Measurements from ENCODE around the gene CBX6. TPM values are rescaled to one million over a fixed set of nuclear protein-coding genes. Genes with fewer than 3 reads are reported as not detected.
"Not testable (repeated sequence)": the region's sequence is repeated elsewhere in the genome, so short reads cannot be mapped to it uniquely, and the experiment has no call there.

Gene CBX6
- total RNA-seq, 1 donor from 2014 or later: 11.0 TPM

DNA sequence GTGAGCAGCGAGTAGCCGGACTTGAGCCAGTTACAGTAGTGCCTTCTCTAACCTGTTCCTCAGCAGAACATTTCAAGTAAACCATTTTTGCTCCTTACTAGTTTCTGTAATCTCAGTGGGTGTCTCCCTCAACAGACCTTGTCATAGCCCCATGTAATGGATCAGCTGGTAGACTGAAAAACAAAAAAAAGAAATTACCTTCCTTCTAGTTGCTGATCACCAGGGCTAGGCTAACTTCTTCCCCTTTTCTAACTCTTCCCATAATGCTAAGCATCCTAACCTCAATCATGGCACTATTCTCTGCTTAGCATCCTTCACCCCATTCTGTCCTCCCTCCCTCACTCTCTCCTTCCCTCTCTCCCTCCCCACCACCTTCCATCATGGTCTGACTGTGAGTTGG, 35.8 kb upstream of the CBX6 start:
- no peak overlapping the region for H3K27ac Mint-ChIP-seq (ENCODE audit: unreplicated experiment)

DNA sequence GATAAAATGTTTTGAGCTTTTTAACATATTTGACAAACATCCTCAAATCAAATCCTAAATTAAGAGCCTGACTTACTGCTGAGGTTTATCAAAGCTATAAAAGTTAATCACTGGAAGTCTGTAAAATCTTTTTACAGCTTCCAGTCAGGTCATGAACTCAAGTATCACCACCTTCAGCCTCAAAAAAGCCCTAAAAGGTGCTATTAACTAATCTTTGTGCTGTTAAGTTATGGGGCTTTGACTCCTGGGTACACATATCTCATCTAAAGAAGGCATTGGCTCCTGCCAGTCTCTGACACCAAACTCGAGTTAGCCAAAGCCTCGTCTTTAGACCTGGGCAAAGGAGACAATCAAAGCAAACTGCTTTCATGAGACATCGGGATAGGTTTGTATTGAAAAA, 34.0 kb upstream of the CBX6 start:
- peaks cover 7% of the 10 kb centered on the region for H3K36me3 Mint-ChIP-seq (ENCODE audit: low read depth, unreplicated experiment)
- no peak overlapping the region for H3K27ac Mint-ChIP-seq (ENCODE audit: unreplicated experiment)
- no peaks in the 10 kb centered on the region for H3K9me3 Mint-ChIP-seq (ENCODE audit: unreplicated experiment)
- H3K27me3 Mint-ChIP-seq (ENCODE audit: unreplicated experiment): peaks cover 2% of the 10 kb centered on the region
- H3K4me1 Mint-ChIP-seq (ENCODE audit: unreplicated experiment): no peaks in the 10 kb centered on the region
- TF ChIP-seq, protein P1, sequence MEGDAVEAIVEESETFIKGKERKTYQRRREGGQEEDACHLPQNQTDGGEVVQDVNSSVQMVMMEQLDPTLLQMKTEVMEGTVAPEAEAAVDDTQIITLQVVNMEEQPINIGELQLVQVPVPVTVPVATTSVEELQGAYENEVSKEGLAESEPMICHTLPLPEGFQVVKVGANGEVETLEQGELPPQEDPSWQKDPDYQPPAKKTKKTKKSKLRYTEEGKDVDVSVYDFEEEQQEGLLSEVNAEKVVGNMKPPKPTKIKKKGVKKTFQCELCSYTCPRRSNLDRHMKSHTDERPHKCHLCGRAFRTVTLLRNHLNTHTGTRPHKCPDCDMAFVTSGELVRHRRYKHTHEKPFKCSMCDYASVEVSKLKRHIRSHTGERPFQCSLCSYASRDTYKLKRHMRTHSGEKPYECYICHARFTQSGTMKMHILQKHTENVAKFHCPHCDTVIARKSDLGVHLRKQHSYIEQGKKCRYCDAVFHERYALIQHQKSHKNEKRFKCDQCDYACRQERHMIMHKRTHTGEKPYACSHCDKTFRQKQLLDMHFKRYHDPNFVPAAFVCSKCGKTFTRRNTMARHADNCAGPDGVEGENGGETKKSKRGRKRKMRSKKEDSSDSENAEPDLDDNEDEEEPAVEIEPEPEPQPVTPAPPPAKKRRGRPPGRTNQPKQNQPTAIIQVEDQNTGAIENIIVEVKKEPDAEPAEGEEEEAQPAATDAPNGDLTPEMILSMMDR (IDR thresholded peaks at IDR 0.05; ENCODE audit: unreplicated experiment): no peak
- no peak for DNase-seq (ENCODE audit: low spot score)
- no peak overlapping the region for H3K4me3 Mint-ChIP-seq (ENCODE audit: unreplicated experiment)

More for the DNA sequence above, 35.8 kb upstream of the CBX6 start:
- no peaks in the 10 kb centered on the region for H3K9me3 Mint-ChIP-seq (ENCODE audit: unreplicated experiment)
- H3K36me3 Mint-ChIP-seq (ENCODE audit: low read depth, unreplicated experiment): peaks cover 7% of the 10 kb centered on the region
- no peak for DNase-seq (ENCODE audit: low spot score)
- H3K4me3 Mint-ChIP-seq (ENCODE audit: unreplicated experiment): no peak overlapping the region
- TF ChIP-seq, protein P1 (IDR thresholded peaks at IDR 0.05; ENCODE audit: unreplicated experiment): no peak
- H3K4me1 Mint-ChIP-seq (ENCODE audit: unreplicated experiment): no peaks in the 10 kb centered on the region
- no peaks in the 10 kb centered on the region for H3K27me3 Mint-ChIP-seq (ENCODE audit: unreplicated experiment)

DNA sequence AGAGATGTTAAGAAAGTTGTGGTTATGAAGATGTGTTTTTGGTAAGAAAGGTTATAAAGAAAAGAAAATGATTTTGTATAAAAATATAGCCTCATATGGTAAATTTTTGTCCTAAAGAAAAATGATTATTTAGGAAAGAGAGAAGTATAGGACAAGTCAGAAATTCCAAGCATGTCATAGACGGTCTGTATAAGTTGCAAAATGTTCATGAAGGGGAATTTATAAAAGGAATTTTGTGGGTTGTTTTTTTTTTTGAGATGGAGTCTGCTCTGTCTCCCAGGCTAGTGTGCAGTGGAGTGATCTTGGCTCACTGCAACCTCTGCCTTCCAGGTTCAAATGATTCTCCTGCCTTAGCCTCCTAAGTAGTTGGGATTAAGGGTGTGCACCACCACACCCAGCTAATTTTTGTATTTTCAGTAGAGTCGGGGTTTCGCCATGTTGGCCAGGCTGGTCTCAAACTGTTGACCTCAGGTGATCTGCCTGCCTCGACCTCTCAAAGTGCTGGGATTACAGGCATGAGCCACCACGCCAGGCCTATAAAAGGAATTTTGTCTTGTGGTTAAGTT, 32.1 kb upstream of the CBX6 start:
- H3K27me3 Mint-ChIP-seq (ENCODE audit: unreplicated experiment); H3K36me3 Mint-ChIP-seq (ENCODE audit: low read depth, unreplicated experiment); DNase-seq (ENCODE audit: low spot score); H3K9me3 Mint-ChIP-seq (ENCODE audit: unreplicated experiment); H3K27ac Mint-ChIP-seq (ENCODE audit: unreplicated experiment); H3K4me3 Mint-ChIP-seq (ENCODE audit: unreplicated experiment); H3K4me1 Mint-ChIP-seq (ENCODE audit: unreplicated experiment): not testable (repeated sequence)

DNA sequence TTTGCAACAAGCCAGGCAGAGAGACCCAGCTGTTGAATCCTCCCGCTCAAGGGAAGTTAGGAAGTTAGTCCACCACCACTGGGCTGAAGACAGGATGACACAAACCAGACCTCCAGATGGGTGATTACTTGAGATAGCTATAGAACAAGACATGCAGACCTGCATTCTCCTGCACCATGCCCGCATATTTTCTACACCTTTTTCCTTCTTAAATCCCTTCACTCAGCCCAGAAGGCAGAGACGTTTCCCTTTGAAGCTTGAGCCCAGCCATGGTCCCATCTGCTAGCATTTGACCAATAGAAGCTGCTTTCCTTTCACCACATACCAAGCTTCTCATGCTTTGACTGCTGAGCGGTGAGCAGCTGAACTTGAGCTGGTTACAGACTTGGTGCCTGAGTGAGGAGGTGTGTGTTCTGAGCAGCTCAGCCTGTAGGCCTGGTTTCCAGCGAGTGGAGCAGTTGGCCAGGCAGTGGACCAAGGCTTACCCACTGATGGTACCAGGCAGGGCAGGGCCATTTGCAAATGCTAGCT, 29.2 kb upstream of the CBX6 start:
- Mint-ChIP-seq H3K4me3 (ENCODE audit: unreplicated experiment) (no peak overlapping the region), H3K27ac (ENCODE audit: unreplicated experiment) (no peak overlapping the region), H3K9me3 (ENCODE audit: unreplicated experiment) (no peaks in the 10 kb centered on the region), H3K4me1 (ENCODE audit: unreplicated experiment) (no peaks in the 10 kb centered on the region), H3K27me3 (ENCODE audit: unreplicated experiment) (peaks cover 2% of the 10 kb centered on the region), H3K36me3 (ENCODE audit: low read depth, unreplicated experiment) (peaks cover 4% of the 10 kb centered on the region)
- DNase-seq (ENCODE audit: low spot score): no peak
- TF ChIP-seq, protein P1 (IDR thresholded peaks at IDR 0.05; ENCODE audit: unreplicated experiment): no peak

DNA sequence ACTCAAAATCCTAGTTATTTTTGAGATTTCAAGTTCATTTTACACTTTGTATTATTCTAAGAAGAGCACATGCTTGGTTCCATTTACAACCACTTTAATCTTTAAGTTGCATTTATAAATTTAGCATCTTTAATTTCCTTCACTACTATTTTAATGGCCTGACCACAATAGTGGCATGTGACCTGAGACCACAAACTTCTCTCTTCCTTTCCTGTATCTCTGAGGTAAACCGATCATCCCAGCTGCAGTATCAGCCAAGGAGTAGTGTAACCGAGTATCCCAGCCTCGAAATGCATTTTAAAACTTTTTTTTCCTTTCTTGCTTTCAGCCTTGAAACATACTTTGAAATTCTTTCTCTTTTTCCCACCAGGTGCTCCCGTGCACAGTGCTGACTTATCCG, 28.7 kb upstream of the CBX6 start:
- Mint-ChIP-seq H3K36me3 (ENCODE audit: low read depth, unreplicated experiment) (peaks cover 4% of the 10 kb centered on the region), H3K4me3 (ENCODE audit: unreplicated experiment) (no peak overlapping the region), H3K4me1 (ENCODE audit: unreplicated experiment) (no peaks in the 10 kb centered on the region), H3K27me3 (ENCODE audit: unreplicated experiment) (peaks cover 2% of the 10 kb centered on the region), H3K9me3 (ENCODE audit: unreplicated experiment) (no peaks in the 10 kb centered on the region), H3K27ac (ENCODE audit: unreplicated experiment) (no peak overlapping the region)
- TF ChIP-seq, protein P1 (IDR thresholded peaks at IDR 0.05; ENCODE audit: unreplicated experiment): no peak
- DNase-seq (ENCODE audit: low spot score): no peak

Measured in endothelial cell (in vitro differentiated cells).